PFSK-1 (cell line): ENCODE data around the gene TBCD.

Experiments
- FOXP2 ChIP-seq: optimal IDR thresholded peaks from 2 replicates; pipeline ENCODE3; 2011; ENCODE audit warnings: borderline replicate concordance, control low read depth, inconsistent platforms; ENCODE audit not compliant: insufficient read depth; ENCODE audit errors: extremely low read length, extremely low read depth
- POLR2AphosphoS5 ChIP-seq: IDR thresholded peaks from 2 replicates; pipeline ENCODE4 v1.6.1; 2012; ENCODE audit warnings: low read depth, mild to moderate bottlenecking, control low read depth, low read length, moderate library complexity
- SIN3A ChIP-seq: IDR thresholded peaks from 2 replicates; pipeline ENCODE4 v1.6.1; 2012; ENCODE audit warnings: mild to moderate bottlenecking, low read length, moderate library complexity, borderline replicate concordance; ENCODE audit not compliant: insufficient read depth
- TAF1 ChIP-seq: IDR thresholded peaks from 2 replicates; pipeline ENCODE4 v1.6.1; 2012; ENCODE audit warnings: low read length, control low read depth, borderline replicate concordance; ENCODE audit not compliant: insufficient read depth
- TF ChIP-seq, protein P1 (sequence below), 2 experiments: IDR thresholded peaks; 2 replicates each; pipeline versions ENCODE4 v1.6.1 to v1.8.0; 2011 to 2012; ENCODE audit warnings: low read depth in 2 of 2, low read length in 2 of 2, control low read depth in 1 of 2, inconsistent platforms in 1 of 2, mild to moderate bottlenecking in 1 of 2, moderate library complexity in 1 of 2; ENCODE audit not compliant: insufficient read depth in 1 of 2

- TF ChIP-seq POLR2AphosphoS5 (no peak), TAF1 (no peak), SIN3A (no peak), FOXP2 (no peak)
- TF ChIP-seq, protein P1, sequence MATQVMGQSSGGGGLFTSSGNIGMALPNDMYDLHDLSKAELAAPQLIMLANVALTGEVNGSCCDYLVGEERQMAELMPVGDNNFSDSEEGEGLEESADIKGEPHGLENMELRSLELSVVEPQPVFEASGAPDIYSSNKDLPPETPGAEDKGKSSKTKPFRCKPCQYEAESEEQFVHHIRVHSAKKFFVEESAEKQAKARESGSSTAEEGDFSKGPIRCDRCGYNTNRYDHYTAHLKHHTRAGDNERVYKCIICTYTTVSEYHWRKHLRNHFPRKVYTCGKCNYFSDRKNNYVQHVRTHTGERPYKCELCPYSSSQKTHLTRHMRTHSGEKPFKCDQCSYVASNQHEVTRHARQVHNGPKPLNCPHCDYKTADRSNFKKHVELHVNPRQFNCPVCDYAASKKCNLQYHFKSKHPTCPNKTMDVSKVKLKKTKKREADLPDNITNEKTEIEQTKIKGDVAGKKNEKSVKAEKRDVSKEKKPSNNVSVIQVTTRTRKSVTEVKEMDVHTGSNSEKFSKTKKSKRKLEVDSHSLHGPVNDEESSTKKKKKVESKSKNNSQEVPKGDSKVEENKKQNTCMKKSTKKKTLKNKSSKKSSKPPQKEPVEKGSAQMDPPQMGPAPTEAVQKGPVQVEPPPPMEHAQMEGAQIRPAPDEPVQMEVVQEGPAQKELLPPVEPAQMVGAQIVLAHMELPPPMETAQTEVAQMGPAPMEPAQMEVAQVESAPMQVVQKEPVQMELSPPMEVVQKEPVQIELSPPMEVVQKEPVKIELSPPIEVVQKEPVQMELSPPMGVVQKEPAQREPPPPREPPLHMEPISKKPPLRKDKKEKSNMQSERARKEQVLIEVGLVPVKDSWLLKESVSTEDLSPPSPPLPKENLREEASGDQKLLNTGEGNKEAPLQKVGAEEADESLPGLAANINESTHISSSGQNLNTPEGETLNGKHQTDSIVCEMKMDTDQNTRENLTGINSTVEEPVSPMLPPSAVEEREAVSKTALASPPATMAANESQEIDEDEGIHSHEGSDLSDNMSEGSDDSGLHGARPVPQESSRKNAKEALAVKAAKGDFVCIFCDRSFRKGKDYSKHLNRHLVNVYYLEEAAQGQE (IDR thresholded peaks at IDR 0.05; ENCODE audit: insufficient read depth in 1 of 2, low read depth in 2 of 2, low read length in 2 of 2): no peak
These were observed 29.4 kb downstream of the TBCD start for GRCh38 chr17:82780971-82781893.
